Measurements from ENCODE around the gene TMEM131.

TMEM131 gene

DNA sequence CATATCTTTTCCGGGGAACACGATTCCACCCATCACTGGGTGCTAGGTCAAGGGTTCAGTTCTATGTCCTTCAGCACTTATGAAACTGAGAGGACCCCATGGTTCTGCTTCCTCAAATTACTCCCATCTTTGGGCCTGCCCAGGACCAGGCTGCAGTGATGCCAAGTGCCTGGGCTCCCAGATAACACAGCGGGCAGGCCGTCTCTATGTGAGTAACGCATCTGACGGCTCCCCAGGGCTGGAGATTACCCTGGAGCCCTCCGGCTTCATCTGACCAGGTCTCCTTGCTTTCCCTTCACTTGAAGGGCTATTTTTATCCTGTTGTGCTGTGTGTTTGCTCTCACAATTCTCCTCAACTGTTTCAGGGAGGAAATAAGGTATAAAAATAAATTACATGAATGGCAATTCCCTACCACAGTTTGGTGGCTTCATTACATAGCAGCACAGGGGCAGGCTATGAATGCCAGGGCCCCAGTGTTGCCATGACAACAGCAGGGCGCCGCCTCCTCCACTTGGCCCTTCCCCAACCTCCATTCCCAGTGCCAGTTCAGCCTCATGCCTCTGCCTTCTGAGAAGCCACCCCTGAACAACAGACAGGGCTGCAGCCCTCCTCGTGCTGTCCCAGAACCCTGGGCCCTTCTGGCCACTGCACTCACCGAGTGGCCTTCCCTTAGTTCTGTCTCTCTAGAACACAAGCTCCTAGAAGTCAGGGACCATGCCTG lies 25.4 kb upstream of the TMEM131 start:
- DNase-seq: no peak

GRCh38 chr2:98020516-98020915 lies 24.8 kb upstream of the TMEM131 start:
- no peak for DNase-seq

- DNase-seq: no peak
Observed at GRCh38 chr2:98016908-98017670, 21.3 kb upstream of the TMEM131 start.

GRCh38 chr2:98015671-98016070 lies 19.9 kb upstream of the TMEM131 start:
- DNase-seq: no peak

- no peak for DNase-seq
Observed at GRCh38 chr2:98014379-98014778, 18.6 kb upstream of the TMEM131 start.

DNA sequence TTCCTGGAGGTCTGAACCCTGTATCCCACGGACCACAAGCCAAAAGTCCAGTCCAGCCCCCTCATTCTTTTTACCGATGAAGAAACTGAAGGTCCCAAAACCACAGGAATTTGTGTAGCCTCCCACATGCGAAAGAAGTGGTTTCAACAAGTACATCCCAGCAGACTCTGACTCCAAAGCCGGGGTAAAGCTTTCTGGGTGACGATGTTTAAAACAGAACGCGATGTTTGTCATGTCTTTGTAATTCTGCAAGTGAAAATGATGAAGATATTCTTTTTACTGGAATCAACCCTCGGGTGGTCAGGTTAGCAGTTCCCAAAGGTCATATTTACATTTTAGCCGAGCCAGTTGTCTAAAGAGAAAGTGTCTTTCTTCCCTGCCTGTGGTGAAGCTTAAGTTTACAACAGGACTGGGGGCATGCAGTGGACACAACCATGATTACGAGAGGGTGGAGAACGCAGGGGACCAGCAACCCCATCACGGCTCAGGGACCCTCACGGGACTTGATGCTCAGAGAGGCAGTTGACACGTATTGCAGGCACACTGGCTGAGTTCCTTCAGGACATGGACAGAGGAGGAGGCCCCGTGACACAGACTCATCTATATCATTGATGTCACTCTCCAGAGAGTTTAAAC lies 17.8 kb upstream of the TMEM131 start:
- DNase-seq: no peak

DNA sequence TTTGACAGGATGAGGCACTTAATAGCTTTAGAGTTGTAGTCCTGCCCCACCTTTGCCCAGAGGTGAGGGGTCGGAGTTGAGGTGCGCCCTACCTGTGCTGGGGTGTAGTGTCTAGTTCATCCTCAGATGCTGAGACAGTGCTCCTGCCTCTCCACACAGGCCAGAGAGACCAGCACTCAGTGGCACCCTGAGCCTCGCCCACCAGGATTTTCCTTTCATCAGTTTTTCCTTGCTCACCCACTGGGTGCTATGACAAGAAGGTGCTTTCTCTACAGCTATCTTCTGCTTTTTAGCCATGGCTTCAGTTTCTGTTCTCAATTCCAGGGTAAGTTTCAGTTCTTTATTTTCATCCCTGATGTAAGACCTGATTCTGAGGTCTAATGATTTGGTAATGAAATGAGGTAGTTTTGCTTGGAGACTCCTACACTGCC lies 16.8 kb upstream of the TMEM131 start:
- no peak for DNase-seq

DNA sequence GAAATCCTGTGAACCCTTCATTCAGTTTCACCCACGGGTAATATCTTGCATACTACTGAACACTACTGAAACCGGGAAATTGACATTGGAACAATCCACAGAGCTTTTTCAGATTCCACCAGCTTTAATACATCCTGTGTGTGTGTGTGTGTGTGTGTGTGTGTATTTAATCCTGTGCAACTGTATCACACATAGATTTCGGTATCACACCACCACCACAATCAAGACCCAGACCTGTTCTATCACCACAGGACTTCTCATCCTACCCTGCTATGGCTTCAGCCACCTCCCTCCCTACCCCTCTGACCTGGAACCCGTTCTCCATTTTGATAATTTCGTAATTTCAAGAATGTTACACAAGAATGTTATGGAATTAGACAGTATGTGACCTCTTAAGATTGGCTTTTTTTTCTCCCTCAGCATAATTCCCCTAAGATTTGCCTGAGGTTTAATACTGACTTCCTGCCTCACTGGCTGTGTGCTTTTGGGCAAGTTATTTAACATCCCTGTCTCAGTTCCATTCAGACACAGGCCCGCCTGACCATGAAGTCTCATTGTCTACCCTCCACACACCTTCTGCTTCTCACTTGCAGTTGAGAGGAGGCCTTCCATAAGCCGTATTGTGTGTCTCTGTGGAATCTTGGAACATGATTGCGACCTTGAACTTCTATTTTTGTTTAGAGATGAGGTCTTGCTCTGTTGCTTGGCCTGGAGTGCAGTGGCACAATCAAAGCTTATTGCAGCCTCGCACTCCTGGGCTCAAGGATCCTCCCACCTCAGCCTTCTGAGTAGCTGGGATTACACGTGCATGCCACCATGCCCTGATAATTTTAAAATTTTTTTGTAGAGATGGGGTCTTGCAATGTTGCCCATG lies 14.4 kb upstream of the TMEM131 start:
- no peak for DNase-seq

DNA sequence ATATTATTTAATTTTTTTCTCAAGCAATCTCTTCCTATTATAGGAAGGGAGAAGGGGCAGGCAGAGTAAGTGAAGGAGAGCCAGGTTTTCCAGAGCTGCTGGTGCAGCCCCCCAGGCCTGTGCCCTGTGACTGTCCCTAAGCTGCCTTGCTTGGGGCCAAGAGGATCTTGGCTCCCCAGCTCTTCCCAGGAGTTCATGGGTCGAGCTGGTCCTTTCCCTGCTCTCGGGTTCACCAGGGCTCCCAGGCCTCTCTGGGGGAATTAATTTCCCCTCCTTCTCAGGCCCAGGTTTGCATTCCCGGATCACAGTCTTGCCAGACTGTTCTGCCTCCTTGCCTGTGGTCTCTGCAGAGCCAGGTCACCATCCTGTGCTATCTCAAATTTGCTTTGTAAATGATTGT lies 12.7 kb upstream of the TMEM131 start:
- DNase-seq: no peak

DNA sequence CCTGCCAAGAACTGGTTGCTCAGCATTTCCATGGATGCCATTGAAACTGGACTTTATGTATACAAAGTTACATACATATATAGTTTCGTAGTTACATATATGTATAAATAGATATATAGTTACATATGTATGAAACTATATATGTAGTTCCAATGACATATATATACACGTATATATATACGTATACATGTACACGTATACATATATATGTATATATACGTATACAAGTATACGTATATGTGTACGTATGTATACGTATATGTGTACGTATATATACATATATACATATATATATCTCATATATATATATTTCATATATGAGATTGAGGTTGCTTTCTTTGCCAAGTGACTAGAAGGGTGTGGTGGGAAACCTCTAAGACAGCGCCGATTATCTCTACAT lies 10.6 kb upstream of the TMEM131 start:
- DNase-seq: no peak

GRCh38 chr2:98004613-98005012 lies 8.9 kb upstream of the TMEM131 start:
- no peak for DNase-seq

DNA sequence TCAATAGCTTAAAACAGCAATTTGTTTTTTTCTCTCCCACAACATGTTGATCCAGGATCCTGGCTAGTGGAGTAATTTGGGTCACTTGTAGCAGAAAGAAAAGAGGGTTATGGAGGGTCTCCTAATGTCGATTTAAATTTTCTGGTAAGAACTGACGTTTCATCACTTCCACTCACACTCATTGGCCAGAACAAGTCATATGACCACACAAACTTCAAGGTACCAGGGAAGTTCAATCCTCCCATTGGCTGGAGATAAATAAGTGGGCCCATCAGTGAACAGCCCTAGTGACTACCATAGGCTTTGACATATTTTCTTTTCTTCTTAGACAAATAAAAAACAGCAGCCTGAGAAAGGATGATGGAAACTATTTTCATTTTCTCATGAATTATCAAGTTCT lies 8.3 kb upstream of the TMEM131 start:
- DNase-seq: no peak

GRCh38 chr2:97999536-97999935 lies 3.8 kb upstream of the TMEM131 start:
- DNase-seq: no peak

GRCh38 chr2:97998431-97999005 lies 2.8 kb upstream of the TMEM131 start:
- DNase-seq: no peak

DNA sequence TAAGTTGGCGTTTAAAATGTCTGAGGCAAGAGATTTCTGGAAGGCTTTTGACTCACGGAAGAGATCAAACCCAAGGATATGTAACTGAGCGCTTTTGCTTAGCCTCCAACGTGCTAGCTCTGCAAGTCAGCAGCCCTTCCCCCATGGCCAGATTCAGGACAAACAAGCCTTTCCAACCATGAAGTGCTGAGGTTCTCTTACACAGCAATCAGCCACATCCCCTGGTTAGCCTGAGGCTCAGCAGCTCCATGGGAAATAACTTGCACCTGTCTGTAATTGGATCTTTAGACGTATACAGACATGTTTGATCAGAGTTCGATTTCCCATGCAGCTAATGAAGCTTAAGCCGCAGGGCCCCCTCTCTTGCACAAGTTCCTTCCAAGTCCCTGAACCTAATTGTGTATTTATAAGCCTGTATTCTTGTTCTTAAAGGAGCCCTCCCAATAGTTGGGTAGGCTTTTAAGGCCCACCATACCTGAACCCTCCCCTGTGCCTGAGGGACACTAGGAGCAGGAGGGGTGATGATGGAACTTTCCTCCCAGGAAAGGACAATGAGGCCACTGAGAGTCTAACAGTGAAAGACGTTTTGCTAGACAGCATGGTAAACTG lies 2.1 kb upstream of the TMEM131 start:
- DNase-seq: no peak

GRCh38 chr2:97996679-97997078 lies 931 bp upstream of the TMEM131 start:
- no peak for DNase-seq

DNA sequence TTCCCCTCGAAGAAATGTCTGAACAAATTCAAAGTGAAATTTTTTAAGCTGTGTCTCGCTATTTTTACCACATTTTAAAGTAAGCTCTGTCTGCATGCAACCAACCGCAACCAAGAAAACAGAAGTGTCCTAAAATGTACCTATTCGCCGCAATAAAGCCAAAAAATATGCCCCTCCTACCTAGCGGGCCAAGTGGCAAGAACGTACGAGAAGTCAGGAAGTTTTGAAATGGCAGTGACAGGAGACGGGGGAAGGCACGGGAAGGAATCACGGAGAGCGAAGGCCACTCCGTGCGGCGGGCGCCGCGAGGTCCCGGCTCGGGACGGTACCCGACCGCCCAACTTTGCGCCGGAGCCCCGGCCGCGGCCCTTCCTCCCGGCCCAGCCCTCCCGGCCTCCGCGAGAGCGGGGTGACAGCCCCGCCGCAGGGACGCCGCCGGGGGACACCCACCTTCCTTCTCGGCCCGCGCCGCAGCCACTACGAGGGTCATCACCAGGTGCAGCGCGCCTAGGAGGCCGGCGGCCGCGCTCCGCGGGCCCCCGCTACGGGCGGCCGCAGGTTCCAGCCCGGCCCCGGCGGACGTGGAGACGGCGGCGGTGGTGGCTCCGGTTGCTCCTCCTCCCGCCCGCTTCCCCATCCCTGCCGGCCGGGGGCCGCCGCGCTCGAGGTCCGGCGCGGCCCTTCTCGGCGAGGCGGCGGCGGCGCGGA lies 568 bp downstream of the TMEM131 start:
- DNase-seq: peak; percentile 59

DNA sequence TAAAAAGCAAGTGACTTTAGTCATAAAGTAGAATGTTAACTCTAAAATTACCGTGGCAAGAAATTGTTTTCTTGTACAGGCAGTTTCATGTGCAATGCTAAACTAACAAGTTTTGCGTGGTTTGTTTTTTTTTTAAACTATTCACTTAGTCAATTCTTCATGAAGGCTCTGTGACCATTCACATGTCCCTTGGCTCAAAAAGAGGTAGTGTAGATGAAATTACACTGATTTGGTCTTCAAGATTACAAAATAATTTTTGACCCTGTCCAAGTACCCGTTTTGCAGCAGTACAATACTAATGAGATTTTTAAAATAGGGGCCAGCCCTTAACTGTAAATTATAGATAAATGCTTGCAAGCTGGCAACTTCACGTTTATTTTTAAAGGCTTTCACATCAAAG lies 1.3 kb downstream of the TMEM131 start:
- DNase-seq: no peak

- no peak for DNase-seq
Observed at GRCh38 chr2:97993926-97994325, 1.8 kb downstream of the TMEM131 start.

- DNase-seq: no peak
Observed at GRCh38 chr2:97992836-97993825, 2.6 kb downstream of the TMEM131 start.
